Loucy (cell line): Measurements from ENCODE around the gene D2HGDH.

Source experiments
- H2AFZ ChIP-seq: fragments of 200-600 bp; sonication (generic); 2 replicates; pipeline ENCODE4 v1.6.0; 2016; ENCODE audit warnings: antibody characterized with exemption, mild to moderate bottlenecking, low read length, moderate library complexity
- H3F3A ChIP-seq: fragments of 200-600 bp; 2 replicates; pipeline ENCODE4 v1.6.0; 2016; ENCODE audit warnings: antibody characterized with exemption, low read depth, mild to moderate bottlenecking
- H3K27me3 ChIP-seq: fragments of 200-600 bp; sonication (generic); 2 replicates; pipeline ENCODE4 v1.6.1; 2014; ENCODE audit warnings: low read length, mild to moderate bottlenecking; ENCODE audit not compliant: insufficient read depth, poor library complexity, severe bottlenecking
- H3K36me3 ChIP-seq: fragments of 200-600 bp; sonication (generic); 2 replicates; pipeline ENCODE4 v1.6.1; 2016; ENCODE audit warnings: low read length; ENCODE audit not compliant: insufficient read depth
- H3K4me1 ChIP-seq: fragments of 200-600 bp; sonication (generic); 2 replicates; pipeline ENCODE4 v1.5.1; 2014; ENCODE audit warnings: low read length, mild to moderate bottlenecking; ENCODE audit not compliant: insufficient read depth, poor library complexity, severe bottlenecking
- H3K4me2 ChIP-seq: fragments of 200-600 bp; sonication (generic); 2 replicates; pipeline ENCODE4 v1.6.0; 2014; ENCODE audit warnings: antibody characterized with exemption, low read length, low read depth, mild to moderate bottlenecking; ENCODE audit not compliant: poor library complexity, severe bottlenecking
- H3K4me3 ChIP-seq: fragments of 200-600 bp; sonication (generic); 2 replicates; pipeline ENCODE4 v1.5.1; 2014; ENCODE audit warnings: low read length, mild to moderate bottlenecking, mixed read lengths; ENCODE audit not compliant: poor library complexity, severe bottlenecking
- H3K79me2 ChIP-seq: fragments of 200-600 bp; sonication (generic); 2 replicates; pipeline ENCODE4 v1.6.1; 2014; ENCODE audit warnings: low read length; ENCODE audit not compliant: insufficient read depth
- H3K9ac ChIP-seq: fragments of 200-600 bp; sonication (generic); 2 replicates; pipeline ENCODE4 v1.6.0; 2014; ENCODE audit warnings: mild to moderate bottlenecking, low read depth, low read length, moderate library complexity; ENCODE audit not compliant: poor library complexity, severe bottlenecking
- H3K9me2 ChIP-seq: fragments of 200-600 bp; sonication (generic); replicated peaks from 2 replicates; pipeline ENCODE4 v1.6.1; 2016; ENCODE audit warnings: low read depth, low read length, mixed read lengths
- H3K9me3 ChIP-seq: fragments of 200-600 bp; sonication (generic); 2 replicates; pipeline ENCODE4 v1.6.1; 2014; ENCODE audit warnings: mild to moderate bottlenecking, antibody characterized with exemption, low read length, low read depth; ENCODE audit not compliant: insufficient read depth
- H4K20me1 ChIP-seq: fragments of 200-600 bp; sonication (generic); 2 replicates; pipeline ENCODE4 v1.6.0; 2014; ENCODE audit warnings: antibody characterized with exemption, low read length, mild to moderate bottlenecking; ENCODE audit not compliant: insufficient read depth, poor library complexity, severe bottlenecking
- EZH2phosphoT487 ChIP-seq: fragments of 200-600 bp; IDR thresholded peaks from 2 replicates; pipeline ENCODE4 v1.6.1; 2018; ENCODE audit warnings: antibody characterized with exemption, mild to moderate bottlenecking, moderate library complexity, borderline replicate concordance
- TF ChIP-seq, protein P1 (sequence below): fragments of 200-600 bp; sonication (generic); conservative IDR thresholded peaks from 2 replicates; pipeline ENCODE4 v1.5.1; 2014; ENCODE audit warnings: mild to moderate bottlenecking, antibody characterized with exemption, low read length

Gene D2HGDH

DNA sequence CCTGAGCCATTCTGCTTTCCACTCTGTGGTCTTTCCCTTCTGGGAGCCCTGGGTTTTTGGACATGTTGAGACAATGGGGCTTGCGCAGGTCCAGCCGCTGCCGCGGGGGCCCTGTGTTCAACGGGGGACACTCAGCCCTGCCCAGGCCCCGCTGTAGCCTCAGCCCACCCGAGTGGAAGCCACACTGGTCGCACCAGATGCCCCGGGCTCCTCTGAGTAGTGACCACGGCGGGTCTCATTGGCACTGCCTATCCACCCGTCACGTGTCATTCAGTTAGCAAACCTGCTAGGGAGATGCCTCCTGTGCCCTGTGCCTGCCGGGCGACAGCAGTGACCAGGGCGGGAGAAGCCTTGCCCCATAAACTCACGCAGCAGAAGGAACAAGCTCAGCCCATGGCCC is 19.1 kb downstream of the D2HGDH start:
- no peak overlapping the region for H3K4me2 ChIP-seq
- H3F3A ChIP-seq = no peaks in the 10 kb centered on the region
- H3K9me2 ChIP-seq = no peaks in the 10 kb centered on the region
- H3K4me1 ChIP-seq = no peaks in the 10 kb centered on the region
- H3K9me3 ChIP-seq = no peaks in the 10 kb centered on the region
- H3K79me2 ChIP-seq = no peaks in the 10 kb centered on the region
- H2AFZ ChIP-seq = no peak overlapping the region
- H3K9ac ChIP-seq = no peak overlapping the region
- no peak overlapping the region for H3K4me3 ChIP-seq
- no peaks in the 10 kb centered on the region for H4K20me1 ChIP-seq
- TF ChIP-seq, protein P1, sequence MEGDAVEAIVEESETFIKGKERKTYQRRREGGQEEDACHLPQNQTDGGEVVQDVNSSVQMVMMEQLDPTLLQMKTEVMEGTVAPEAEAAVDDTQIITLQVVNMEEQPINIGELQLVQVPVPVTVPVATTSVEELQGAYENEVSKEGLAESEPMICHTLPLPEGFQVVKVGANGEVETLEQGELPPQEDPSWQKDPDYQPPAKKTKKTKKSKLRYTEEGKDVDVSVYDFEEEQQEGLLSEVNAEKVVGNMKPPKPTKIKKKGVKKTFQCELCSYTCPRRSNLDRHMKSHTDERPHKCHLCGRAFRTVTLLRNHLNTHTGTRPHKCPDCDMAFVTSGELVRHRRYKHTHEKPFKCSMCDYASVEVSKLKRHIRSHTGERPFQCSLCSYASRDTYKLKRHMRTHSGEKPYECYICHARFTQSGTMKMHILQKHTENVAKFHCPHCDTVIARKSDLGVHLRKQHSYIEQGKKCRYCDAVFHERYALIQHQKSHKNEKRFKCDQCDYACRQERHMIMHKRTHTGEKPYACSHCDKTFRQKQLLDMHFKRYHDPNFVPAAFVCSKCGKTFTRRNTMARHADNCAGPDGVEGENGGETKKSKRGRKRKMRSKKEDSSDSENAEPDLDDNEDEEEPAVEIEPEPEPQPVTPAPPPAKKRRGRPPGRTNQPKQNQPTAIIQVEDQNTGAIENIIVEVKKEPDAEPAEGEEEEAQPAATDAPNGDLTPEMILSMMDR = no peak
- no peak for TF ChIP-seq EZH2phosphoT487
- no peaks in the 10 kb centered on the region for H3K27me3 ChIP-seq
- H3K36me3 ChIP-seq = no peaks in the 10 kb centered on the region

DNA sequence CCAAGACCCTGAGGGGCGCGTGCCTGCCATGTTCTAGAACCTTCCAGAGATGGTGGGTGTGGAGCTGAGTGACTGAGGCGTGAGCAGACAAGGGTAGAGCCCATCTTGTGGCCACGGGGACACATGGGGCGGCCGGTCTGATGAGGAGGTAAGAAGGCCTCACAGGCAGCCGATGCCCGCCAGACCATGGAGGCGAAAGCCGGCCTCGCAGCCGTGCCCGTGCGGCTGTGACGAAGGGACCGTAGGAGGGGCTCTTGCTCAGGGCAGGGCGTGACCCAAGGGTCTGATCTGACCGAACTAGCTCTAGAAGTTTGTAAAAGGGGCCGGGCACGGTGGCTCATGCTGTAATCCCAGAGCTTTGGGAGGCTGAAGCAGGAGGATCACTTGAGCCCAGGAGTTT is 19.6 kb downstream of the D2HGDH start:
- no peaks in the 10 kb centered on the region for H3K79me2 ChIP-seq
- no peak overlapping the region for H2AFZ ChIP-seq
- no peaks in the 10 kb centered on the region for H3K9me3 ChIP-seq
- H3K36me3 ChIP-seq = no peaks in the 10 kb centered on the region
- no peak overlapping the region for H3K9ac ChIP-seq
- H3K27me3 ChIP-seq = no peaks in the 10 kb centered on the region
- H3K9me2 ChIP-seq = no peaks in the 10 kb centered on the region
- H4K20me1 ChIP-seq = no peaks in the 10 kb centered on the region
- no peaks in the 10 kb centered on the region for H3K4me1 ChIP-seq
- no peak overlapping the region for H3K4me3 ChIP-seq
- TF ChIP-seq EZH2phosphoT487 = no peak
- TF ChIP-seq, protein P1 = no peak
- H3K4me2 ChIP-seq = no peak overlapping the region
- H3F3A ChIP-seq = no peaks in the 10 kb centered on the region

DNA sequence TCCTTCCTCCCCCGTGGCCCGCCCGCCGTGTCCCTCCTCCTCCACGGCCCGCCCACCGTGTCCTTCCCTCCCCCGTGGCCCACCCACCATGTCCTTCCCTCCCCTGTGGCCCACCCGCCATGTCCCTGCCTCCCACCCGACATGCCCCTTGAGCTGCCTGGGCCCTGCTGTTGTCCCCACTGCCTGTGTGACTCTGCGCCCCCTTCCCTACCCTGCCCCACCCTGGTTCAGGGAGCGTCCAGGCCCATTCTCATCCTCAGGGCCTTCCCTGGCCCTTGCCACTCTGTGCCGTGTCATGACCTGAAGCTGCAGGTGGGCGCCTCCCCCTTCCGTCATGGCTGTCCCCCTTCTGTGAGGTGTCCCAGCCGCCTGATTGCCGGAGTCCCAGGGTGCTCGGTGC is 20.7 kb downstream of the D2HGDH start:
- H3K4me3 ChIP-seq = no peak overlapping the region
- H3K4me1 ChIP-seq = no peaks in the 10 kb centered on the region
- H3K9ac ChIP-seq = no peak overlapping the region
- H3K4me2 ChIP-seq = no peak overlapping the region
- H3K9me3 ChIP-seq = no peaks in the 10 kb centered on the region
- no peak for TF ChIP-seq EZH2phosphoT487
- TF ChIP-seq, protein P1 = no peak
- no peaks in the 10 kb centered on the region for H3K79me2 ChIP-seq
- no peaks in the 10 kb centered on the region for H4K20me1 ChIP-seq
- H3K27me3 ChIP-seq = no peaks in the 10 kb centered on the region
- H2AFZ ChIP-seq = no peak overlapping the region
- no peaks in the 10 kb centered on the region for H3K9me2 ChIP-seq
- H3F3A ChIP-seq = no peaks in the 10 kb centered on the region; the same call in 1 of the 2 replicates
- H3K36me3 ChIP-seq = no peaks in the 10 kb centered on the region
